GM21526 (cell line): Measurements from ENCODE around the gene DHRSX.
"Not testable (repeated sequence)": the region's sequence is repeated elsewhere in the genome, so short reads cannot be mapped to it uniquely, and the experiment has no call there.

Experiments used
- ATAC-seq: cut with Tn5 transposase; IDR thresholded peaks from one replicate; pipeline ENCODE4 v1.9.1; 2021; ENCODE audit warnings: moderate library complexity; ENCODE audit not compliant: unreplicated experiment, low FRiP score

The DHRSX gene

DNA sequence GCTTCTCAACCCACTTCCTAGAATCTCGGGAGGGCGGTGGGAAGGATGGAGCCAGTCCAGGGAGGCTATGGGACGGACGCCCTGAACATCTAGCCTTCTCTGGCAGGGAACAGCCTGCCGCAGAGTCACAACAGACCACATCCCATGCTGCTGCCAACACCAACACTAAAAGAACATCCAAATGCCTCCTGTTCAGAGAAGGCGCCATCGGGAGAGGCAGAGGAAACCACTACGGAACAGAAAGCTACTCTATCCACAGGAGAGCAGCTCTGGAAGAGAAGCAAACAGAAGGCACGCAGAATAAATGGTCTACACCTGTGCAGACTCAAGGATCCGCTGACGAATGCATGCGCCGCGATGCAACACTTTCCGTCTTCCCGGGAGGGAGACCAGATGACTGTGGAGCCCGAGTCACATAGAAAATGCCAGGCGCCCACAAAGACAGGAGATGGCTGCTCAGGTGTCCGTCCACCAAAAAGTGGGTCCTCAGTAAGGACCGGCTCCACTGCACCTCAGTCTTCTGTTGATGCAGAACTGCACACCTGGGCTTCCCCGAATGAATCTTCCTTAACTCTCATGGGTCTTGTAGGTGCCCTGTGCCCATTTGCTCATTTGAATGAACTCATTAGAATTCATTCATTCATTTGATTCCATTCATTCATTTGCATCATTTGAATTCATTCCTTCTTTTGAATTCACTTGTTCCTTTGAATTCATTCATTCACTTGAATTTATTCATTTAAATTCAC, 217.5 kb downstream of the DHRSX start:
- no peak for ATAC-seq

DNA sequence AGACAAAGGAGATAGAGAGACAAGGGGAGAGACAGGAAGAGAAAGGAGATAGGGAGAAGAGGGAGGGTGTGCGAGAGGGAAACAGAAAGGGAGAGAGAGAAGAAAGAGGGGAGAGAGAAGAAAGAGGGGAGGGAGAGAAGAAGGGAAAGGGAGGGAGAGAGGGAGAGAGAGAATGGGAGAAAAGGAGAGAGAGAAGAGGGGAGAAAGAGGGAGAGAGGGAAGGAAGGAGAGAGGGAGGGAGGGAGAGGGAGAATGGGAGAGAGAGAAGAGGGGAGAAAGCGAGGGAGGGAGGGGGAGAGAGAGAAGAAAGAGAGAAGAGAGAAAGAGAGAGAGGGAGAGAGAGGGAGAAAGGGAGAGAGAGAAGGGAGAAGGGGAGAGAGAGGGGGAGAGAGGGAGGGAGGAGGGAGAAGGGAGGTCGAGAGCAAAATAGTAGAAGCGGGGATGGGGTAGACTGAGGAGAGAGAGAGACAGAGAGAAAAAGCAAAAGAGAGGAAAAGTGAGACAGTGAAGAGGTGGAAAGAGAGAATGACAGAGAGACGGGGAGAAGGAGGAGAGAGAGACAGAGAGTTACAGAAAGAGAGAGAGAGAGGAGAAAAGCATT, 218.2 kb downstream of the DHRSX start:
- ATAC-seq: no peak

DNA sequence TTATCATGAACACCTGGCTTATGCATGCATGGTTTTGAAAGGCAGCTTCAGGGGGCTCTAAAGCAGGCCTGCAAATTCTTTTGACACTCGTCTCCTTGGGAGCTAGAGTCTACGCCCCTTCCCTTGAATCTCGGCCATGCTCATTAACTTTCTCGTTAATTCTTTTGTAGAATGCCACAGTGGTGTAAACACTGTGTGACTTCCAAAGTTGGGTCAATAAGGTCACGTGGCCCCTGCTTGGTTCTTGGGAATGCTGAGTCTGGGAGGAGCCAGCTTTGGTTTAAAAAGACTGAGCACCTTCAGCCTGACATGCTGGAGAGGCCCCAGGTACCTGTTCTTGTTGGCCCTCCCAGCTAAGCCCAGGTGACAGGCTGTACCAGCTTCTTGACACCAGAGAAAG, 228.4 kb downstream of the DHRSX start:
- no peak for ATAC-seq

DNA sequence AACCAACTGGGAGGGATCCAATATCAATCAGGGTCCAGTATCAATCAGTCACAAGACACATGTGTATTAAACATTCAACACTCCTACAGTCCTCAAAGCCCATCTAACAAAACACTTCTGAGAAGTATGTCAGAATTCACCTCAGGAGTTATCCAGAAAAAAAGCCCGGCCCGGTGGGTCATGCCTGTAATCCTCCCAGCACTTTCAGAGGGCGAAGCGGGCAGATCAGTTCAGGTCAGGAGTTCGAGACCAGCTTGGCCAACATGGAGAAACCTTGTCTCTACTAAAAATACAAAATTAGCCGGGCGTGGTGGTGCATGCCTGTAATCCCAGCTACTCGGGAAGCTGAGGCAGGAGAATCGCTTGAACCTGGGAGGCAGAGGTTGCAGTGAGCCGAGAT, 229.2 kb downstream of the DHRSX start:
- not testable (repeated sequence) for ATAC-seq

DNA sequence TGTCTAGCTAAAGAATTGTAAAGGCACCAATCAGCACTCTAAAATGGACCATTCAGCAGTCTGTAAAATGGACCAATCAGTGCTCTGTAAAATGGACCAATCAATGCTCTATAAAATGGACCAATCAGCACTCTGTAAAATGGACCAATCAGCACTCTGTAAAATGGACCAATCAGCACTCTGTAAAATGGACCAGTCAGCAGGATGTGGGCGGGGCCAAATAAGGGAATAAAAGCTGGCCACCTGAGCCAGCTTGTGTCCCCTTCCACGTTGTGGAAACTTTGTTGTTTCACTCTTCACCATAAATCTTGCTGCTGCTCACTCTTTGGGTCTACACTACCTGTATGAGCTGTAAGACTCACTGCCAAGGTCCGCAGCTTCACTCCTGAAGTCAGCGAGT, 230.0 kb downstream of the DHRSX start:
- not testable (repeated sequence) for ATAC-seq

DNA sequence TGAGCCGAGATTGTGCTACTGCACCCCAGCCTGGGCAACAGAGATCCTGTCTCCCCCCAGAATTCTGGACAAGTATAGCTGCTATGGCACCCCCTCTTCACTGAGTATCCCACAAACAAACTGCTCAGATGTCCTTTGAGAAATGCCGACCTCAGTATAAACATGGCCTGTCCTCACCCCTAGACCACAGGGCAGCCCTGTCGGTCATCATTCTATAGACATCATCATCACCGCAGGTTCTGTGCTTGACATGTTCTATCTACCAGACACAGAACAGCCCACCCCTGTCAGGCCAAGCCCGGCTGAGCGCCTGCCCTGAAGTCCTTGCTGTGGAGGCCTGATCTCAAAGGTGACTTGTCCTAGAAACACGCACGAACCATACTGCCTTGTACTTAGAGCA, 232.9 kb downstream of the DHRSX start:
- ATAC-seq: no peak

DNA sequence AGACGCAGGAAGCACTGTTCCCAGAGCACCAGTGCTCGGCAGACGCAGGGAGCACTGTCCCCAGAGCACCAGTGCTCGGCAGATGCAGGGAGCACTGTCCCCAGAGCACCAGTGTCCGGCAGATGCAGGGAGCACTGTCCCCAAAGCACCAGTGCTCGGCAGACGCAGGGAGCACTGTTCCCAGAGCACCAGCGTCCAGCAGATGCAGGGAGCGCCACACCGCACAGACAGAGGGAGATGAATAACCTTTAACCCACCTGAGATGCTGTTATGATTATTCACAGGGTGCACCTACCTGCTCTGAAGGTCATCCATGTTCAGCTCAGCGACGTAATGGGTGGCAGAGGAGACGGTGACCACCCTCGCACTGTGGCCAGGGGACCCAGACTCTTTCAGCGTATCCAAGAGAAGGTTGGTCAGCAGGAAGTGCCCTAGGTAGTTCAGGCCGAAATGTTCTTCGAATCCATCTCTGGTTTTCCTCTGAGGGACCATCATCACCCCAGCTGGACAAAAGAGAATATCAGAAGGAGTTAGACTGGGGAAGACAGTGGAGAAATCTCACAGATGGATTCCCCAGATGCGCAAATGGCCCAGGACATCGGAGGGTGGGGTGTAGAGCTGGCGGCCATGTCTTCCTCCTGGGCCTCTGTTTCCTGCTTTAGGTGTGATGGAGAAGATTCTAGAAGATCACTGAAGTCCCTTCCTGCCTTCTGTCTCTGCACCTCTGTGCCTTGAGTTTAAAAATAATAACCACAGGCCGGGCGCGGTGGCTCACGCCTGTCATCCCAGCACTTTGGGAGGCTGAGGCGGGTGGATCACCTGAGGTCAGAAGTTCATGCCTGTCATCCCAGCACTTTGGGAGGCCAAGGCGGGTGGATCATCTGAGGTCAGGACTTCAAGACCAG, 234.1 kb downstream of the DHRSX start:
- ATAC-seq: no peak

DNA sequence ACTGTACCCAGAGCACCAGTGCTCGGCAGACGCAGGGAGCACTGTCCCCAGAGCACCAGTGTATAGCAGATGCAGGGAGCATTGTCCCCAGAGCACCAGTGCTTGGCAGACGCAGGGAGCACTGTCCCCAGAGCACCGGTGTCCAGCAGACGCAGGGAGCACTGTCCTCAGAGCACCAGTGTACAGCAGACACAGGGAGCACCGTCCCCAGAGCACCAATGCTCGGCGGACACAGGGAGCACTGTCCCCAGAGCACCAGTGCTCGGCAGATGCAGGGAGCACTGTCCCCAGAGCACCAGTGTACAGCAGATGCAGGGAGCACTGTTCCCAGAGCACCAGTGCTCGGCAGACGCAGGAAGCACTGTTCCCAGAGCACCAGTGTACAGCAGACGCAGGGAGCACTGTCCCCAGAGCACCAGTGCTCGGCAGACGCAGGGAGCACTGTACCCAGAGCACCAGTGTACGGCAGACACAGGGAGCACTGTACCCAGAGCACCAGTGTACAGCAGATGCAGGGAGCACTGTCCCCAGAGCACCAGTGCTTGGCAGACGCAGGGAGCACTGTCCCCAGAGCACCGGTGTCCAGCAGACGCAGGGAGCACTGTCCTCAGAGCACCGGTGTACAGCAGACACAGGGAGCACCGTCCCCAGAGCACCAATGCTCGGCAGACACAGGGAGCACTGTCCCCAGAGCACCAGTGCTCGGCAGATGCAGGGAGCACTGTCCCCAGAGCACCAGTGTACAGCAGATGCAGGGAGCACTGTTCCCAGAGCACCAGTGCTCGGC, 234.9 kb downstream of the DHRSX start:
- not testable (repeated sequence) for ATAC-seq

DNA sequence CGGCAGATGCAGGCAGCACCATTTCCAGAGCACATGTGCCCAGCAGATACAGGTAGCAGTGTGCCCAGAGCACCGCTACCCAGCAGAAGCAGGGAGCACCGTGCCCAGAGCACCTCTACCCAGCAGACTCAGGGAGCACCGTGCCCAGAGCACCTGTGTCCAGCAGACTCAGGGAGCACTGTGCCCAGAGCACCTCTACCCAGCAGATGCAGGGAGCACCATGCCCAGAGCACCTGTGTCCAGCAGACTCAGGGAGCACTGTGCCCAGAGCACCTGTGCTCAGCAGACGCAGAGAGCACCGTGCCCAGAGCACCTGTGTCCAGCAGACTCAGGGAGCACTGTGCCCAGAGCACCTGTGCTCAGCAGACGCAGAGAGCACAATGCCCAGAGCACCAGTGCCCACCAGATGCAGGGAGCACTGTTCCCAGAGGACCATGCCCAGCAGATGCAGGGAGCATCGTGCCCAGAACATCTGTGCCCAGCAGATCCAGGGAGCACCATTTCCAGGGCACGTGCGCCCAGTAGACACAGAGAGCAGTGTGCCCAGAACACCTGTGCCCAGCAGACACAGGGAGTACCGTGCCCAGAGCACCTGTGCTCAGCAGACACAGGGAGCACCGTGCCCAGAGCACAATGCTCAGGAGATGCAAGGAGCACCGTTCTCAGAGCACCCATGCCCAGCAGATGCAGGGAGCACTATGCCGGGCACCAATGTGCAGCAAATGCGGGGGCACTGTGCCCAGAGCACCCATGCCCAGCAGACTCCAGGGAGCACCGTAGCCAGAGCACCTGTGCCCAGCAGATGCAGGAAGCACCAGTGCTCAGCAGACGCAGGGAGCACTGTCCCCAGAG, 236.4 kb downstream of the DHRSX start:
- no peak for ATAC-seq

DNA sequence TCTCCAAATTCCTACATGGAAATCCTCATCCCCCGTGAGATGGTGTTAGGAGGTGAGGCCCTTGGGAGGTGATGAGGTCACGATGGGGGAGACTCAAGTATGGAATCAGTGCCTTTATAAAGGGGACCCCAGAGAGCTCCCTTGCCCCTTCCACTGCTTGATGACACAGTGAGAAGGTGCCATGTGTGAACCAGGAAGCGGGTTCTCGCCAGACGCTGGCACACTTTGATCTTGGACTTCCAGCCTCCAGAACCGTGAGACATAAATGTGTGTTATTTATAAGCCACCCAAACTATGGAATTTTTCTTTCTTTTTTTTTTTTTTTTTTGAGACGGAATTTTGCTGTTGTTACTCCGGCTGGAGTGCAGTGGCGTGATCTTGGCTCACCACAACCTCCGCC, 237.6 kb downstream of the DHRSX start:
- no peak for ATAC-seq

DNA sequence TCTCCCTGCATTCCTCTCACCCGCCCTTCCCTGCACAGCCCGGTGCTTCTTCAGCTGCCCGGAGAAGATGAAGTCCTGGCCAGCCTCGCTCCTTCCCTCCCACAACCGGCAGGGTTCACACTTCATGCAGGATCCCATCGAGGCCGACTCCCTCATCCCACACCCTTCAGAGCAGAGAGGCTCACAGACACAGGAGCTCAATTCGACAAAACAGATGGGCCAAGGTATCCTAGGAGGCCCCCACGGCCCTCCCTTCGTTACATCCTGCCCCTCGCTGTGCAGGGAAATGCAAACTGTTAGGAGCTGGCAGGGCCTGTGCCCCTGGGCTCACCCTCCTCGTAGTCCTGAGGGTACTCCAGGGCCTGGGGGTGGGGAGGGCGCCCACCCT, 238.1 kb downstream of the DHRSX start:
- no peak for ATAC-seq

DNA sequence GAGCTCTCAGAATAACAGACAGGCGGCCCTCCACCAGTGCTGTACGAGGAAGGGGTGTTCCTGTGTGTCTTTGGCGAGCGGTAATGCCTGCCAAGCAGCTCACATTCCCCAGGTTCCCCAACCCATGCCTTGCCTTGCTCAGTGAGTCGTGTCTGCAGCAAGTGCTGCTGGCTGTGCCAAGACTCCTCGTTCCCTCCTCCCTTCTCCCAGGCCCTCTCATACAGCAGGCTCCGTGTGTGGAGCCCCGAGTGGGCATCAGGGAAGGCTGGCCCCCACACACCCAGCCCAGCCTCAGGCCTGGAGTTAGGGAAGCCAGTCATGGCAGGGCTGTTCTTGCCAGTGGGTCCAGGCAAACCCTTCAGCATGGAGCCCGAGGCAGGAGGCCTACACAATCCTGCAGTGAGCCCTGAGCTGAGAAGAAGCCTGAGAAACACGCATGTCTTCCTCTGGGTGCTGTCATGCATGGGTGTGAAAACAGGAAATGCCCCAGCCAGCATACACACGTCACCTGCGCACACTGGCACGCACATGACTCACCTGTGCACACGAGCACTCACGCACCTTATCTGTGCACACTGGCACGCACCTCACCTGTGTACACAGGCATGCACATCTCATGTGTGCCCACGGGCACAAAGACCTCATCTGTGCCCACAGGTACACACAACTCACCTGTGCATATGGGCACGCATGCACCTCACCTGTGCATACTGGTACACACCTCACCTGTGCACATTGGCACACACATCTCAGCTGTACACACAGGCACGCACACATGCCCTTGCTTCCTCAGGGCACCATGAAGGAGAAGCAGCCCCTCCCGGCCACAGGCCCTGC, 238.7 kb downstream of the DHRSX start:
- no peak for ATAC-seq

DNA sequence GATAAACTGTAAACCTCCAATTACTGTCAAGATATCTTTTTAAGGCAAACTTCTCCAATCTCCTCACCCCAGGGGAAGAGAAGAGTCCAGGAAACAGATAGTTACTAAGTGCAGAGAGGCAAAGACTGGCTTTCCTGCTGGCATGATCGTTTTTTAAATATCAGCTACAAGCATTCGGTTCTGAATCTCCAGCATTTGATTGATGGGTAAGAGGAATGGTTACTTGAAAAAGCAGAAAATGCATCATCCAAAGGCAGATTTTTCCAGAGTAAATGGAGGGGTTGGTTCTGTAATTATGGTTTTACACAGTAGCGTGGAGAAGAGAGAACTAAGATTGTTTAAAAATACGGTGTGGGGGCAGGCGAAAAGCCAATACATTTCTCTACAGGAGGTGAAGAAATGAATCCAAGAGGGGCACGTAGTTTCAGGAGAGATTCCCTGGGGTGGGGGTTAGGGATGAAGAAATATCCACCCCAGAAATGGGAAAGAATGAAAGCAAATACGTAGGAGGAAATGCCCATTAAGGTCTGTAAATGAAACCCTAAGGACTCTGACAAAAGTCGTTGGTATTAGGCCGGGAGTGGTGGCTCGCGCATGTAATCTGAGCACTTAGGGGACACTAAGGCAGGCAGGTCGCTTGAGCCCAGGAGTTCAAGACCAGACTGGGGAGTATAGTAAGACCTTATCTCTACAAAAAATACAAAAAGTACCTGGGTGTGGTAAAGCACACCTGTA, 248.3 kb downstream of the DHRSX start:
- no peak for ATAC-seq

DNA sequence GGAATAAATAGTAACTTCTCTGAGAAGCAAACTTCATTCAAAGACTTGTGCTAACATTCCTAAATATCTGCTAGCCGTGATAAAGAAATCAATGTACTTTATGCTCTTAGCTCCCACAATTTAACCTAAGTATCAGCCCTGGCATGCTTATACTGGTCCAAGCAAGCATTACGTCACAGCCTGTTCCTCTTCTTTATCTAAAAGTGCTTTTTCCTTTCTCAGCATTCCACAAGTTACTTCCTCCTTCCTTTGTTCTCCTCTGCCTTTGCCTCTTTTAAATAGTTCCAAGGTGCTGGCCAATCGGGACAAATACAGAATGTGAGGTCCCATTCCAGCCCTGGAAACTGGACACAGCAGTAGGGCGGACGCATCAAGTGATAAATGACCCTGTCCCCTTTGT, 249.6 kb downstream of the DHRSX start:
- no peak for ATAC-seq

DNA sequence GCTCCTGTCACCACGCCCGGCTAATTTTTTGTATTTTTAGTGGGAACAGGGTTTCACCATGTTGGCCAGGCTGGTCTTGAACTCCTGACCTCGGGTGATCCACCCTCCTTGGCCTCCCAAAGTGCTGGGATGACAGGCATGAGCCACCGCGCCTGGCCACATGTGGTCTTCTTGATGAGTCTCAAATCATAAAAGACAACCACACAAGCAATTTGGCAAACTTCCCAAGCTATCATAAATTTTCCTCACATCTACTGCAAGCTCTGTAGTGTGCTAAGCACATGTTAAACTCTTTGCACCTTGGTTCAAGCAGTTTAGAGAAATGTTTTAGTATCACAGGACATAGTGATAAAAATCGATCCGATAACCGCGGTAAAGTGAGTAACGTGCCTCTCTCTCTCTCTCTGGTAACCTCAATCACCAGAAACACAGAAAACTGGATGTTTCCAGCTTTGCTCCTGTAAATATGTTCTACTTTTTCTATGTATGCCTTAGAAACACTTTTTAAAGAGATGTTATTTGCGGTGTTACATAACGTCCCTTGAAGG, 256.8 kb downstream of the DHRSX start:
- ATAC-seq: no peak

DNA sequence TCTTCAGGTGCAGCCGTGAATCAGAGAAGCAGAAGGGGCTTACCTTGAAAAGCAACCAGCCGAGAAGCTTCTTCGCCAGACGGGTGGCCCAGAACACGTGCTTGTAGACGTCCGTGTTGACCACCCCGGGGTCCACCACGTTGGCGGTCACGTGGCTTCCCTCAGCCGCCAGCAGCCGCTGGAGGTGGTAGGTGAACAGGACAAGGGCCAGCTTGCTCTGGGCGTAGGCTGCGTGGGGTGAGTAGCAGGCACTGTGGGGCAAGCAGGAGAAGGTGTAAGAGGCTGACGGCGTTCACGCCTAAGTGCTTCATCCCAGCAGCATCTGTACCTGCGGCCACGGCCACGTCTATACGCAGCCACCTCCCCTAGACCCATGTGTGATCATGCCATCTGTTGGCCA, 257.8 kb downstream of the DHRSX start:
- no peak for ATAC-seq

DNA sequence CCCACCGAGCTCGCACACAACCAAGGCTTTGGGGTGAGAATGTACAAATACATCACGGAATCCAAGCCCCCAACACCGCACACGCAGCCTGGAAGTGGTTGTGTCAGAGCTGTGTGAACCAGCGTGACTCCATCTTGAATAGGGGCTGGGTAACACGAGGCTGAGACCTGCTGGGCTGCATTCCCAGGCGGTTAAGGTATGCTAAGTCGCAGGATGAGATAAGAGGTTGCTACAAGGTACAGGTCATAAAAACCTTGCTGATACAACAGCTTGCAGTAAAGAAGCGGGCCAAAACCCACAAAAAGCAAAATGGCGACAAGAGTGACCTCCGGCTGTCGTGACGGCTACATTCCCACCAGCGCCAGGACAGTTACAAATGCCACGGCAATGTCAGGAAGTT, 258.4 kb downstream of the DHRSX start:
- no peak for ATAC-seq

DNA sequence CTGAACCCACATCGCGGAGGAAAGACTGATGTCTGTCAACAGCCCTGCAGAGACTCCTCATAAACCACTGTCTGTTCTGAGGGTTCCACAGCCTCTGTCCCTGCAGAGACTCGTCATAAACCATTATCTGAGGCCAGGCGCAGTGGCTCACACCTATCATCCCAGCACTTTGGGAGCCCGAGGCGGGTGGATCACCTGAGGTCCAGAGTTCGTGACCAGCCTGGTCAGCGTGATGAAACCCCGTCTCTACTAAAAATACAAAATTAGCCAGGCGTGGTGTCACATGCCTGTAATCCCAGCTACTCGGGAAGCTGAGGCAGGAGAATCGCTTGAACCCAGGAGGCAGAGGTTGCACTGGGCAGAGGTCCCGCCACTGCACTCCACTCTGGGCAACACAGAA, 259.3 kb downstream of the DHRSX start:
- ATAC-seq: not testable (repeated sequence)
